Neural cell (in vitro differentiated cells): ENCODE results near the gene SRSF1.

Source experiments
- CTCF ChIP-seq: fragments of 450-650 bp; IDR thresholded peaks from 2 replicates; pipeline ENCODE4 v1.5.1; 2014; ENCODE audit warnings: antibody characterized with exemption, mild to moderate bottlenecking, moderate library complexity; ENCODE audit not compliant: poor library complexity, severe bottlenecking
- EP300 ChIP-seq: fragments of 450-650 bp; conservative IDR thresholded peaks from 2 replicates; pipeline ENCODE4 v1.6.1; 2014; ENCODE audit warnings: antibody characterized with exemption, mild to moderate bottlenecking, moderate library complexity; ENCODE audit not compliant: poor library complexity, severe bottlenecking
- EZH2 ChIP-seq: fragments of 200-600, 300-800 bp; shearing (Covaris generic), sonication (generic); IDR thresholded peaks from 2 replicates; pipeline ENCODE4 v1.6.1; 2014; ENCODE audit warnings: antibody characterized with exemption, low read length, borderline replicate concordance, mild to moderate bottlenecking; ENCODE audit not compliant: insufficient read depth, poor library complexity, severe bottlenecking
- MXI1 ChIP-seq: fragments of 450-650 bp; conservative IDR thresholded peaks from 2 replicates; pipeline ENCODE4 v1.6.1; 2014; ENCODE audit warnings: antibody characterized with exemption, mild to moderate bottlenecking; ENCODE audit not compliant: poor library complexity, severe bottlenecking
- POLR2AphosphoS5 ChIP-seq: IDR thresholded peaks from 2 replicates; pipeline ENCODE4 v1.6.1; 2012
- RAD21 ChIP-seq: fragments of 450-650 bp; conservative IDR thresholded peaks from 2 replicates; pipeline ENCODE4 v1.6.1; 2014; ENCODE audit warnings: antibody characterized with exemption, mild to moderate bottlenecking, moderate library complexity
- REST ChIP-seq: IDR thresholded peaks from 2 replicates; pipeline ENCODE4 v1.6.1; 2012; ENCODE audit warnings: borderline replicate concordance
- SMC3 ChIP-seq: fragments of 450-650 bp; conservative IDR thresholded peaks from 2 replicates; pipeline ENCODE4 v1.6.1; 2014; ENCODE audit warnings: antibody characterized with exemption, mild to moderate bottlenecking, moderate library complexity; ENCODE audit not compliant: poor library complexity
- TAF1 ChIP-seq: IDR thresholded peaks from 2 replicates; pipeline ENCODE4 v1.6.1; 2012; ENCODE audit warnings: low read depth

GRCh38 chr17:57994436-57994835, 12.6 kb downstream of the SRSF1 start:
- TF ChIP-seq TAF1, result no peak
- TF ChIP-seq RAD21, result no peak
- TF ChIP-seq CTCF, result no peak
- no peak for TF ChIP-seq EZH2
- no peak for TF ChIP-seq POLR2AphosphoS5
- no peak for TF ChIP-seq REST
- TF ChIP-seq MXI1, result no peak
- no peak for TF ChIP-seq SMC3
- TF ChIP-seq EP300, result no peak
